Calu3 (cell line): ENCODE data around the gene RAB11FIP4. TPM values are rescaled to one million over a fixed set of nuclear protein-coding genes. Genes with fewer than 3 reads are reported as not detected.

Experiments
- BruUV-seq: library from RNA; stranded (reverse); fragments of 400-500 nt; replicated peaks from 2 replicates; lab custom pipeline; 2021; lab: Mats Ljungman, UMichigan
- CTCF ChIA-PET: fragments of 300-600 bp; sonication (Branson Sonifier 250); formaldehyde crosslinking; loops from one replicate; lab custom pipeline; 2022; ENCODE audit warnings: antibody characterized with exemption; lab: Charles Lee
- DNase-seq: peaks from one replicate; pipeline ENCODE4 v3.0.0; 2022
- H3K27ac Mint-ChIP-seq: one replicate; pipeline ENCODE4 v1.8.0; 2022; ENCODE audit warnings: mixed read lengths; ENCODE audit not compliant: unreplicated experiment
- H3K27me3 Mint-ChIP-seq: one replicate; pipeline ENCODE4 v1.8.0; 2022; ENCODE audit warnings: mixed read lengths; ENCODE audit not compliant: unreplicated experiment
- H3K36me3 Mint-ChIP-seq: one replicate; pipeline ENCODE4 v1.8.0; 2022; ENCODE audit warnings: mild to moderate bottlenecking, moderate library complexity, mixed read lengths; ENCODE audit not compliant: insufficient read depth, unreplicated experiment
- H3K4me1 Mint-ChIP-seq: one replicate; pipeline ENCODE4 v1.8.0; 2022; ENCODE audit warnings: mild to moderate bottlenecking, low read depth, mixed read lengths; ENCODE audit not compliant: unreplicated experiment
- H3K4me3 Mint-ChIP-seq: one replicate; pipeline ENCODE4 v1.8.0; 2022; ENCODE audit warnings: mild to moderate bottlenecking, low read depth, moderate library complexity, mixed read lengths; ENCODE audit not compliant: unreplicated experiment
- H3K9me3 Mint-ChIP-seq: one replicate; pipeline ENCODE4 v1.8.0; 2022; ENCODE audit warnings: low read depth, mixed read lengths; ENCODE audit not compliant: unreplicated experiment
- intact Hi-C: fragments of 100-400 bp; cut with micrococcal nuclease; formaldehyde crosslinking; loops from one replicate; pipeline ENCODE4 v1.10.0; 2022; ENCODE audit not compliant: unreplicated experiment
- microRNA-seq: library from miRNA; unstranded; fragments of <30 nt; microRNA quantifications from one replicate; pipeline ENCODE4 v1.2.0, GENCODE V29; 2022
- total RNA-seq: library from RNA; stranded (reverse); gene quantifications from 2 replicates; pipeline ENCODE4 v1.2.3, GENCODE V29; 2022
- TF ChIP-seq, protein P1 (sequence below): fragments of 200-600 bp; IDR thresholded peaks from one replicate; pipeline ENCODE4 v1.8.0; 2022; ENCODE audit warnings: antibody characterized with exemption; ENCODE audit not compliant: unreplicated experiment

Gene RAB11FIP4
- total RNA-seq, 1 experiment from 2014 or later: 27.9 TPM

- no TSS peak for BruUV-seq
- peaks cover 15% of the 10 kb centered on the region for H3K36me3 Mint-ChIP-seq
- DNase-seq: no peak
- intact Hi-C loops: no loop called here
- H3K9me3 Mint-ChIP-seq: no peaks in the 10 kb centered on the region
- peaks cover 39% of the 10 kb centered on the region for H3K4me1 Mint-ChIP-seq
- TF ChIP-seq, protein P1, sequence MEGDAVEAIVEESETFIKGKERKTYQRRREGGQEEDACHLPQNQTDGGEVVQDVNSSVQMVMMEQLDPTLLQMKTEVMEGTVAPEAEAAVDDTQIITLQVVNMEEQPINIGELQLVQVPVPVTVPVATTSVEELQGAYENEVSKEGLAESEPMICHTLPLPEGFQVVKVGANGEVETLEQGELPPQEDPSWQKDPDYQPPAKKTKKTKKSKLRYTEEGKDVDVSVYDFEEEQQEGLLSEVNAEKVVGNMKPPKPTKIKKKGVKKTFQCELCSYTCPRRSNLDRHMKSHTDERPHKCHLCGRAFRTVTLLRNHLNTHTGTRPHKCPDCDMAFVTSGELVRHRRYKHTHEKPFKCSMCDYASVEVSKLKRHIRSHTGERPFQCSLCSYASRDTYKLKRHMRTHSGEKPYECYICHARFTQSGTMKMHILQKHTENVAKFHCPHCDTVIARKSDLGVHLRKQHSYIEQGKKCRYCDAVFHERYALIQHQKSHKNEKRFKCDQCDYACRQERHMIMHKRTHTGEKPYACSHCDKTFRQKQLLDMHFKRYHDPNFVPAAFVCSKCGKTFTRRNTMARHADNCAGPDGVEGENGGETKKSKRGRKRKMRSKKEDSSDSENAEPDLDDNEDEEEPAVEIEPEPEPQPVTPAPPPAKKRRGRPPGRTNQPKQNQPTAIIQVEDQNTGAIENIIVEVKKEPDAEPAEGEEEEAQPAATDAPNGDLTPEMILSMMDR: no peak
- CTCF ChIA-PET: no interaction called here
- H3K27me3 Mint-ChIP-seq: no peaks in the 10 kb centered on the region
- no peak overlapping the region for H3K27ac Mint-ChIP-seq
- no peak overlapping the region for H3K4me3 Mint-ChIP-seq
Observed at GRCh38 chr17:31585280-31585630, 193.8 kb downstream of the RAB11FIP4 start.

- Mint-ChIP-seq H3K27me3 (no peaks in the 10 kb centered on the region), H3K36me3 (peaks cover 6% of the 10 kb centered on the region), H3K9me3 (no peaks in the 10 kb centered on the region), H3K4me3 (no peak overlapping the region), H3K27ac (no peak overlapping the region), H3K4me1 (peaks cover 22% of the 10 kb centered on the region)
- CTCF ChIA-PET: no interaction called here
- TF ChIP-seq, protein P1: no peak
- BruUV-seq: no TSS peak
- intact Hi-C loops: no loop called here
- no peak for DNase-seq
Observed at GRCh38 chr17:31586946-31587345, 195.5 kb downstream of the RAB11FIP4 start.

GRCh38 chr17:31587462-31587861 lies 196.0 kb downstream of the RAB11FIP4 start:
- CTCF ChIA-PET: no interaction called here
- TF ChIP-seq, protein P1: no peak
- intact Hi-C loops: no loop called here
- Mint-ChIP-seq H3K27ac (no peak overlapping the region), H3K4me3 (no peak overlapping the region), H3K9me3 (no peaks in the 10 kb centered on the region), H3K36me3 (peaks cover 4% of the 10 kb centered on the region), H3K4me1 (peaks cover 16% of the 10 kb centered on the region), H3K27me3 (no peaks in the 10 kb centered on the region)
- no peak for DNase-seq
- BruUV-seq: no TSS peak

Small RNAs within 50 kb of the gene (microRNA-seq; reads per million reads assigned to microRNA genes)
- gene MIR193A (628 reads per million, percentile 81 among the genes with 10 or more reads in this experiment), gene MIR365B (2.8 reads per million), gene MIR4725 (15.8 reads per million, percentile 40 among the genes with 10 or more reads in this experiment)

Other genes starting within 250 kb of the RAB11FIP4 start
- gene OMG, start 94.4 kb upstream of the RAB11FIP4 start, total RNA-seq: not detected in 2 replicates
- gene EVI2B, start 77.6 kb upstream of the RAB11FIP4 start, total RNA-seq: not detected in 2 replicates
- gene EVI2A, start 70.1 kb upstream of the RAB11FIP4 start, total RNA-seq: not detected in 2 replicates